Activated CD8-positive, alpha-beta memory T cell treated with anti-CD3 and anti-CD28 coated beads, Interleukin-2, amount 50 U/mL, for 4 hours (primary cell): ENCODE measurements around the gene XAGE1A.
"Not testable (repeated sequence)": the region's sequence is repeated elsewhere in the genome, so short reads cannot be mapped to it uniquely, and the experiment has no call there.

Experiments used
- DNase-seq: peaks from one replicate; pipeline ENCODE4 v3.0.0-alpha.2; 2020

Gene XAGE1A

GRCh38 chrX:52495545-52496418, at the start of gene XAGE1A:
XAGE1A (plus strand) TSS chrX:52495808; CDS start chrX:52497362, 1,554 bp downstream.
- DNase-seq = not testable (repeated sequence)

GRCh38 chrX:52452031-52452430, 43.6 kb upstream of the XAGE1A start:
- DNase-seq = not testable (repeated sequence)

GRCh38 chrX:52471301-52471700, 24.3 kb upstream of the XAGE1A start:
- not testable (repeated sequence) for DNase-seq

GRCh38 chrX:52496419-52496772, 788 bp downstream of the XAGE1A start:
- DNase-seq = not testable (repeated sequence)

- DNase-seq = not testable (repeated sequence)
Observed at GRCh38 chrX:52501362-52501761, 5.8 kb downstream of the XAGE1A start.

- DNase-seq = no peak
Observed at GRCh38 chrX:52504551-52504950, 8.9 kb downstream of the XAGE1A start.

- DNase-seq = no peak
Observed at GRCh38 chrX:52507331-52507730, 11.7 kb downstream of the XAGE1A start.

- no peak for DNase-seq
Observed at GRCh38 chrX:52509916-52510315, 14.3 kb downstream of the XAGE1A start.

- not testable (repeated sequence) for DNase-seq
Observed at GRCh38 chrX:52511126-52511525, 15.5 kb downstream of the XAGE1A start.

- not testable (repeated sequence) for DNase-seq
Observed at GRCh38 chrX:52516110-52516986, 20.7 kb downstream of the XAGE1A start.

- not testable (repeated sequence) for DNase-seq
Observed at GRCh38 chrX:52516987-52517325, 21.3 kb downstream of the XAGE1A start, which contains the start of gene XAGE1B. XAGE1B (minus strand) TSS chrX:52517063; CDS start chrX:52515527, 1,536 bp downstream.

- not testable (repeated sequence) for DNase-seq
Observed at GRCh38 chrX:52541051-52541450, 45.4 kb downstream of the XAGE1A start.

GRCh38 chrX:52542311-52542710, 46.7 kb downstream of the XAGE1A start:
- DNase-seq = no peak

- no peak for DNase-seq
Observed at GRCh38 chrX:52544147-52544840, 48.7 kb downstream of the XAGE1A start.

- not testable (repeated sequence) for DNase-seq
Observed at GRCh38 chrX:52548769-52549168, 53.2 kb downstream of the XAGE1A start.
